Fibroblast of lung (primary cell): Measurements from ENCODE around the gene GRIK4. TPM values are rescaled to one million over a fixed set of nuclear protein-coding genes. Genes with fewer than 3 reads are reported as not detected.

ENCODE experiments used
- DNase-seq, 2 donors: peaks; one replicate each; pipeline versions ENCODE4 v3.0.0 to v3.0.0-alpha.2; 2010; ENCODE audit warnings: low read depth in 2 of 2
- H2AFZ ChIP-seq: 2 replicates; pipeline ENCODE4 v1.5.1; 2012; ENCODE audit warnings: low read length, control low read depth, inconsistent platforms
- H3K27ac ChIP-seq: 2 replicates; pipeline ENCODE4 v1.5.1; 2011; ENCODE audit warnings: low read length, control low read depth; ENCODE audit not compliant: insufficient read depth
- H3K27me3 ChIP-seq: 2 replicates; pipeline ENCODE4 v1.5.1; 2011; ENCODE audit warnings: mild to moderate bottlenecking, low read length; ENCODE audit not compliant: control insufficient read depth, insufficient read depth
- H3K36me3 ChIP-seq: 2 replicates; pipeline ENCODE4 v1.5.1; 2011; ENCODE audit warnings: low read length; ENCODE audit not compliant: control insufficient read depth, insufficient read depth
- H3K4me1 ChIP-seq: 2 replicates; pipeline ENCODE4 v1.5.1; 2011; ENCODE audit warnings: low read length; ENCODE audit not compliant: control insufficient read depth, insufficient read depth; ENCODE audit errors: extremely low read depth
- H3K4me2 ChIP-seq: 2 replicates; pipeline ENCODE4 v1.5.1; 2011; ENCODE audit warnings: low read length, control low read depth; ENCODE audit not compliant: insufficient read depth; ENCODE audit errors: extremely low read depth
- H3K4me3 ChIP-seq, 4 experiments: fragments of 200-600 bp in 1 of 4; sonication (generic) in 1 of 4; replicated peaks in 1 of 4; 2 replicates each; pipeline ENCODE4 v1.5.1; 2011 to 2016; ENCODE audit warnings: low read length in 4 of 4, low read depth in 3 of 4, mild to moderate bottlenecking in 3 of 4, control low read depth in 2 of 4, inconsistent platforms in 1 of 4, mixed read lengths in 1 of 4; ENCODE audit not compliant: insufficient read depth in 1 of 4; ENCODE audit errors: control extremely low read depth in 1 of 4
- H3K79me2 ChIP-seq: 2 replicates; pipeline ENCODE4 v1.5.1; 2012; ENCODE audit warnings: mild to moderate bottlenecking, low read length, inconsistent platforms; ENCODE audit not compliant: control insufficient read depth, insufficient read depth
- H3K9ac ChIP-seq: 2 replicates; pipeline ENCODE4 v1.5.1; 2011; ENCODE audit warnings: mild to moderate bottlenecking, low read length, control low read depth; ENCODE audit not compliant: insufficient read depth
- H3K9me3 ChIP-seq: 2 replicates; pipeline ENCODE4 v1.5.1; 2012; ENCODE audit warnings: low read depth, low read length; ENCODE audit not compliant: control insufficient read depth, insufficient read depth
- H4K20me1 ChIP-seq: 2 replicates; pipeline ENCODE4 v1.5.1; 2011; ENCODE audit warnings: low read length; ENCODE audit not compliant: control insufficient read depth, insufficient read depth; ENCODE audit errors: extremely low read depth
- CTCF ChIP-seq, 2 donors: IDR thresholded peaks in 1 of 2; conservative IDR thresholded peaks in 1 of 2; 1 replicate in 1 of 2; 2 replicates in 1 of 2; pipeline ENCODE4 v1.5.1; 2011 to 2012; ENCODE audit warnings: low read length in 2 of 2, control low read depth in 1 of 2, inconsistent platforms in 1 of 2, low read depth in 1 of 2, mild to moderate bottlenecking in 1 of 2
- EZH2 ChIP-seq: IDR thresholded peaks from 2 replicates; pipeline ENCODE4 v1.5.1; 2012; ENCODE audit warnings: low read length, control low read depth, mild to moderate bottlenecking; ENCODE audit errors: missing control alignments
- polyA plus RNA-seq, 2 donors: library from polyadenylated mRNA; depleted of rRNA in 1 of 2; stranded (reverse) in 1 of 2; unstranded in 1 of 2; fragments of >200 nt; gene quantifications; 2 replicates each; pipeline ENCODE4 v1.2.1, GENCODE V29; 2011 to 2012; ENCODE audit warnings: missing spikeins in 1 of 2
- total RNA-seq: library from RNA; depleted of rRNA; stranded (reverse); fragments of >200 nt; gene quantifications from 2 replicates; pipeline ENCODE4 v1.2.1, GENCODE V29; 2014

Gene GRIK4
- total and polyA plus RNA-seq, 2 donors (not counting 1 experiment from before 2014, with no cell fraction given), result 0.17 to 1.5 TPM

DNA sequence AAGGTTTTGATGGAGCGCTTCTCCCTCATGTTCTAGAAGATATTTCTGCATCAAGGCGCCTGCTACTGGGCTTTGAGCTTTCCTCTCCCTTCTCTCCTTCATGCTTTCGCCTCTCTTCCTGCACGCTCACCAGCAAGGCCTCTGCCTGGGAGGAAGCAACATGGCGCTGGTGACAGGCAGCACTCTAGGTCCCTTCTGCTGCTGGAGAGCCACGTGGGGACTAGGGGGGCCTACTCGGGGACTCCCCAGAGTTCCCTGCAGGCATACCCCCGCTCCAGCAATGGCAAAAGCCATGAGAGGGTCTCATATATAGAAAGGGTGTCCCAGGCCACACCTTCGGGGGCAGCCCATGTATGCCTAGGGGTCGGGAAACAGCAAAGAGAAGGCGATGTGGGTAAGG, 49.7 kb downstream of the GRIK4 start:
- TF ChIP-seq EZH2 (no peak), CTCF (conservative IDR thresholded peaks at IDR 0.05 in 1 of 2, IDR thresholded peaks at IDR 0.05 in 1 of 2; ENCODE audit: low read depth in 1 of 2, low read length in 2 of 2) (no peak)
- peaks cover 2% of the 10 kb centered on the region for H3K4me1 ChIP-seq
- H3K9ac ChIP-seq, result no peak overlapping the region
- H3K79me2 ChIP-seq, result no peaks in the 10 kb centered on the region
- no peak overlapping the region for H3K27ac ChIP-seq
- no peak for DNase-seq
- H3K9me3 ChIP-seq, result no peaks in the 10 kb centered on the region
- no peak overlapping the region for H3K4me2 ChIP-seq
- H3K4me3 ChIP-seq, result no peak overlapping the region
- H4K20me1 ChIP-seq, result no peaks in the 10 kb centered on the region
- no peaks in the 10 kb centered on the region for H3K27me3 ChIP-seq
- no peaks in the 10 kb centered on the region for H3K36me3 ChIP-seq
- no peak overlapping the region for H2AFZ ChIP-seq

GRCh38 chr11:120562806-120563425, 51.4 kb downstream of the GRIK4 start:
- no peaks in the 10 kb centered on the region for H3K27me3 ChIP-seq
- no peak overlapping the region for H3K27ac ChIP-seq
- H3K79me2 ChIP-seq, result no peaks in the 10 kb centered on the region
- H3K4me1 ChIP-seq, result peaks cover 2% of the 10 kb centered on the region
- H2AFZ ChIP-seq, result no peak overlapping the region
- TF ChIP-seq CTCF (conservative IDR thresholded peaks at IDR 0.05 in 1 of 2, IDR thresholded peaks at IDR 0.05 in 1 of 2; ENCODE audit: low read depth in 1 of 2, low read length in 2 of 2) (no peak), EZH2 (no peak)
- H4K20me1 ChIP-seq, result no peaks in the 10 kb centered on the region
- DNase-seq, result peak in 1 of 2 donors; percentile 20
- H3K9ac ChIP-seq, result no peak overlapping the region
- H3K4me2 ChIP-seq, result no peak overlapping the region
- H3K4me3 ChIP-seq, result no peak overlapping the region
- H3K9me3 ChIP-seq, result no peaks in the 10 kb centered on the region
- H3K36me3 ChIP-seq, result no peaks in the 10 kb centered on the region

- peak; percentile 28 to 39 for DNase-seq
- H3K9ac ChIP-seq, result peak overlapping the region; percentile 50
- no peaks in the 10 kb centered on the region for H3K9me3 ChIP-seq
- TF ChIP-seq CTCF (conservative IDR thresholded peaks at IDR 0.05 in 1 of 2, IDR thresholded peaks at IDR 0.05 in 1 of 2; ENCODE audit: low read depth in 1 of 2, low read length in 2 of 2) (no peak), EZH2 (no peak)
- H3K4me3 ChIP-seq, result peak overlapping the region in 2 of 4 experiments; percentile 21 to 42
- H3K4me1 ChIP-seq, result peaks cover 2% of the 10 kb centered on the region
- H3K27me3 ChIP-seq, result no peaks in the 10 kb centered on the region
- no peaks in the 10 kb centered on the region for H3K36me3 ChIP-seq
- no peaks in the 10 kb centered on the region for H3K79me2 ChIP-seq
- H2AFZ ChIP-seq, result no peak overlapping the region
- H4K20me1 ChIP-seq, result no peaks in the 10 kb centered on the region
- no peak overlapping the region for H3K27ac ChIP-seq
- peak overlapping the region; percentile 82 for H3K4me2 ChIP-seq
Observed at GRCh38 chr11:120563703-120564572, 52.4 kb downstream of the GRIK4 start.
